HepG2 (cell line): ENCODE measurements around the gene LIME1. TPM values are rescaled to one million over a fixed set of nuclear protein-coding genes. Genes with fewer than 3 reads are reported as not detected.

Experiments used
- EHMT2 ChIP-seq: fragments of 200-600 bp; sonication (generic); IDR thresholded peaks from 2 replicates; pipeline ENCODE4 v1.7.0; 2017; ENCODE audit warnings: antibody characterized with exemption, low read depth, low read length, borderline replicate concordance
- HMG20B ChIP-seq: conservative IDR thresholded peaks from 2 replicates; pipeline ENCODE4 v1.6.1; 2016; ENCODE audit warnings: missing genetic modification reagents, missing compliant biosample characterization
- THYN1 ChIP-seq: sonication (generic); formaldehyde crosslinking; IDR thresholded peaks from 2 replicates; pipeline ENCODE4 v1.8.1; 2023; ENCODE audit warnings: low read depth, mild to moderate bottlenecking, moderate library complexity, missing genetic modification reagents, borderline replicate concordance
- YEATS2 ChIP-seq: sonication (generic); formaldehyde crosslinking; IDR thresholded peaks from 2 replicates; pipeline ENCODE4 v1.4.0; 2020; ENCODE audit warnings: missing genetic modification reagents, borderline replicate concordance
- ZFP36L1 ChIP-seq: sonication (generic); formaldehyde crosslinking; IDR thresholded peaks from 2 replicates; pipeline ENCODE4 v1.8.0; 2022; ENCODE audit warnings: mild to moderate bottlenecking, missing genetic modification reagents, moderate library complexity
- ZNF256 ChIP-seq: sonication (generic); formaldehyde crosslinking; conservative IDR thresholded peaks from 2 replicates; pipeline ENCODE4 v1.4.0; 2020; ENCODE audit warnings: missing genetic modification reagents
- ZNF3 ChIP-seq: IDR thresholded peaks from 2 replicates; pipeline ENCODE4 v1.7.0; 2017; ENCODE audit warnings: inconsistent platforms
- ZNF335 ChIP-seq: sonication (generic); formaldehyde crosslinking; IDR thresholded peaks from 2 replicates; pipeline ENCODE4 v1.4.0; 2020; ENCODE audit warnings: missing genetic modification reagents
- ZNF589 ChIP-seq: sonication (generic); formaldehyde crosslinking; conservative IDR thresholded peaks from 2 replicates; pipeline ENCODE4 v1.8.0; 2022; ENCODE audit warnings: mild to moderate bottlenecking, moderate library complexity, missing genetic modification reagents
- ZNF619 ChIP-seq: sonication (generic); formaldehyde crosslinking; IDR thresholded peaks from 2 replicates; pipeline ENCODE4 v1.4.0; 2020; ENCODE audit warnings: mild to moderate bottlenecking, missing genetic modification reagents
- ZNF777 ChIP-seq: sonication (generic); formaldehyde crosslinking; IDR thresholded peaks from 2 replicates; pipeline ENCODE4 v1.4.0; 2020; ENCODE audit warnings: missing genetic modification reagents
- ZSCAN12 ChIP-seq: sonication (generic); formaldehyde crosslinking; IDR thresholded peaks from 2 replicates; pipeline ENCODE4 v1.9.0; 2021; ENCODE audit warnings: mild to moderate bottlenecking, missing genetic modification reagents
- polyA plus RNA-seq, 8 experiments: library from polyadenylated mRNA; depleted of rRNA in 3 of 8; stranded (reverse) in 7 of 8; unstranded in 1 of 8; fragments of >200 nt; fragmentation: Illumina TruSeq in 4 of 8; extraction: Trizol in 4 of 8; gene quantifications; 2 replicates each; pipeline versions ENCODE4 v1.2.1 to v1.2.3, GENCODE V29; 2011 to 2016; ENCODE audit warnings: low read depth in 4 of 8, missing spikeins in 1 of 8, mixed read lengths in 1 of 8; ENCODE audit not compliant: insufficient read depth in 1 of 8
- total RNA-seq, 5 experiments: library from RNA; depleted of rRNA; stranded (reverse); fragments of >200 nt; fragmentation: Illumina TruSeq; extraction: Trizol; gene quantifications; 2 replicates each; pipeline ENCODE4 v1.2.3, GENCODE V29; 2016; ENCODE audit warnings: low read depth in 1 of 5
- TF ChIP-seq, protein P1 (sequence below): sonication (generic); formaldehyde crosslinking; IDR thresholded peaks from 2 replicates; pipeline ENCODE4 v1.5.0; 2020; ENCODE audit warnings: mild to moderate bottlenecking, missing genetic modification reagents, borderline replicate concordance
- TF ChIP-seq, protein P2 (sequence below): sonication (generic); formaldehyde crosslinking; IDR thresholded peaks from 2 replicates; pipeline ENCODE4 v1.5.1; 2020; ENCODE audit warnings: mild to moderate bottlenecking, missing genetic modification reagents, borderline replicate concordance
- TF ChIP-seq, protein P3 (sequence below): fragments of 450-650 bp; IDR thresholded peaks from 2 replicates; pipeline ENCODE4 v1.6.1; 2017; ENCODE audit warnings: mild to moderate bottlenecking
- TF ChIP-seq, protein P4 (sequence below): sonication (generic); formaldehyde crosslinking; conservative IDR thresholded peaks from 2 replicates; pipeline ENCODE4 v1.4.0; 2020; ENCODE audit warnings: missing genetic modification reagents
- TF ChIP-seq, protein P5 (sequence below): sonication (generic); formaldehyde crosslinking; IDR thresholded peaks from 2 replicates; pipeline ENCODE4 v1.9.0; 2022; ENCODE audit warnings: low read depth, missing genetic modification reagents

Gene LIME1
- total and polyA plus RNA-seq, 2 of the 13 experiments (the other 11 are each of a cell fraction or from before 2014, with no cell fraction given) = 13.0 to 61.5 TPM

DNA sequence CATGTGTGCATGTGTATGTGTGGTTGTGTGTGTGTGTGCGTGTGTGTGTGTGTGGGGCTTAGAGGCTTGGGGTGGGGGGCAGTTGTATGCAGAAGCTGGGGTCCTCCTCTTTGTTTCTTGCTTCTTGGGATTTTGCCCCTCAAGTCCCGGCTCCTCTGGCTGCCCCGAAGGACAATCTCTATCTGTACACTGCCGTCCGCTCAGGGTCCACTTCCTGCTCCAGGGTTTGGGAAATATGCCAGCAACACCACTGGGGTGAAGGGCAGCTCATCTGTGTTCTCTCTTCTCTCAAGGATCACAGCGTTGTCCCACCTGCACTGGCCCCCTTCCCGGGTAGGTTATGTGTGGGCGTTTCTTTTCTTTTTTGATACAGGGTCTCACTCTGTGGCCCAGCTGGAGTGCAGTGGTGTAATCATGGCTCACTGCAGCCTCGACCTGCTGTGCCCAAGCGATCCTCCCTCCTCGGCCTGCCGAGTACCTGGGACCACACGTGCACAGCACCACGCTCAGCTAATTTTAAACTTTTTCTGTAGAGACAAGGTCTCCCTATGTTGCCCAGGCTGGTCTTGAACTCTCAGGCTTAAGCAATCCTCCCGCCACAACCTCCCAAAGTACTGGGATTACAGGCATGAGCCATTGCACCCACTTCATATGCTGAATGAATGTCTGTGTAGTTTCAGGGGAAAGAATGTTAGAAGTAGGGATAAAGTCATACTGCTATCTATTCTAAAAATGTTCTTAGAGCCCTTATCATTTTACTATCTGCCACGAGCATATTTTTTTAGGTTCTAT is 28.8 kb downstream of the LIME1 start (continued):
- TF ChIP-seq, protein P1, sequence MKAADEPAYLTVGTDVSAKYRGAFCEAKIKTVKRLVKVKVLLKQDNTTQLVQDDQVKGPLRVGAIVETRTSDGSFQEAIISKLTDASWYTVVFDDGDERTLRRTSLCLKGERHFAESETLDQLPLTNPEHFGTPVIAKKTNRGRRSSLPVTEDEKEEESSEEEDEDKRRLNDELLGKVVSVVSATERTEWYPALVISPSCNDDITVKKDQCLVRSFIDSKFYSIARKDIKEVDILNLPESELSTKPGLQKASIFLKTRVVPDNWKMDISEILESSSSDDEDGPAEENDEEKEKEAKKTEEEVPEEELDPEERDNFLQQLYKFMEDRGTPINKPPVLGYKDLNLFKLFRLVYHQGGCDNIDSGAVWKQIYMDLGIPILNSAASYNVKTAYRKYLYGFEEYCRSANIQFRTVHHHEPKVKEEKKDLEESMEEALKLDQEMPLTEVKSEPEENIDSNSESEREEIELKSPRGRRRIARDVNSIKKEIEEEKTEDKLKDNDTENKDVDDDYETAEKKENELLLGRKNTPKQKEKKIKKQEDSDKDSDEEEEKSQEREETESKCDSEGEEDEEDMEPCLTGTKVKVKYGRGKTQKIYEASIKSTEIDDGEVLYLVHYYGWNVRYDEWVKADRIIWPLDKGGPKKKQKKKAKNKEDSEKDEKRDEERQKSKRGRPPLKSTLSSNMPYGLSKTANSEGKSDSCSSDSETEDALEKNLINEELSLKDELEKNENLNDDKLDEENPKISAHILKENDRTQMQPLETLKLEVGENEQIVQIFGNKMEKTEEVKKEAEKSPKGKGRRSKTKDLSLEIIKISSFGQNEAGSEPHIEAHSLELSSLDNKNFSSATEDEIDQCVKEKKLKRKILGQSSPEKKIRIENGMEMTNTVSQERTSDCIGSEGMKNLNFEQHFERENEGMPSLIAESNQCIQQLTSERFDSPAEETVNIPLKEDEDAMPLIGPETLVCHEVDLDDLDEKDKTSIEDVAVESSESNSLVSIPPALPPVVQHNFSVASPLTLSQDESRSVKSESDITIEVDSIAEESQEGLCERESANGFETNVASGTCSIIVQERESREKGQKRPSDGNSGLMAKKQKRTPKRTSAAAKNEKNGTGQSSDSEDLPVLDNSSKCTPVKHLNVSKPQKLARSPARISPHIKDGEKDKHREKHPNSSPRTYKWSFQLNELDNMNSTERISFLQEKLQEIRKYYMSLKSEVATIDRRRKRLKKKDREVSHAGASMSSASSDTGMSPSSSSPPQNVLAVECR (CRISPR knock-in tag) = peak; percentile 43
- no peak for TF ChIP-seq EHMT2
- no peak for TF ChIP-seq ZNF589 (CRISPR knock-in tag)
- no peak for TF ChIP-seq YEATS2 (CRISPR knock-in tag)
- no peak for TF ChIP-seq HMG20B (CRISPR knock-in tag)
- TF ChIP-seq ZNF619 (CRISPR knock-in tag) = no peak
- no peak for TF ChIP-seq ZNF256 (CRISPR knock-in tag)
- TF ChIP-seq, protein P2, sequence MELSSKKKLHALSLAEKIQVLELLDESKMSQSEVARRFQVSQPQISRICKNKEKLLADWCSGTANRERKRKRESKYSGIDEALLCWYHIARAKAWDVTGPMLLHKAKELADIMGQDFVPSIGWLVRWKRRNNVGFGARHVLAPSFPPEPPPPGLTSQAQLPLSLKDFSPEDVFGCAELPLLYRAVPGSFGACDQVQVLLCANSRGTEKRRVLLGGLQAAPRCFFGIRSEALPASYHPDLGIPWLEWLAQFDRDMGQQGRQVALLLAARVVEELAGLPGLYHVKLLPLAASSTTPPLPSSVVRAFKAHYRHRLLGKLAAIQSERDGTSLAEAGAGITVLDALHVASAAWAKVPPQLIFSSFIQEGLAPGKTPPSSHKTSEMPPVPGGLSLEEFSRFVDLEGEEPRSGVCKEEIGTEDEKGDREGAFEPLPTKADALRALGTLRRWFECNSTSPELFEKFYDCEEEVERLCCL (CRISPR knock-in tag) = no peak
- TF ChIP-seq ZFP36L1 = no peak
- TF ChIP-seq THYN1 (CRISPR knock-in tag) = no peak
- TF ChIP-seq ZSCAN12 = no peak
- TF ChIP-seq ZNF777 (CRISPR knock-in tag) = peak; percentile 52; the same call in 1 of the 2 replicates
- TF ChIP-seq ZNF3 = no peak
- TF ChIP-seq, protein P3, sequence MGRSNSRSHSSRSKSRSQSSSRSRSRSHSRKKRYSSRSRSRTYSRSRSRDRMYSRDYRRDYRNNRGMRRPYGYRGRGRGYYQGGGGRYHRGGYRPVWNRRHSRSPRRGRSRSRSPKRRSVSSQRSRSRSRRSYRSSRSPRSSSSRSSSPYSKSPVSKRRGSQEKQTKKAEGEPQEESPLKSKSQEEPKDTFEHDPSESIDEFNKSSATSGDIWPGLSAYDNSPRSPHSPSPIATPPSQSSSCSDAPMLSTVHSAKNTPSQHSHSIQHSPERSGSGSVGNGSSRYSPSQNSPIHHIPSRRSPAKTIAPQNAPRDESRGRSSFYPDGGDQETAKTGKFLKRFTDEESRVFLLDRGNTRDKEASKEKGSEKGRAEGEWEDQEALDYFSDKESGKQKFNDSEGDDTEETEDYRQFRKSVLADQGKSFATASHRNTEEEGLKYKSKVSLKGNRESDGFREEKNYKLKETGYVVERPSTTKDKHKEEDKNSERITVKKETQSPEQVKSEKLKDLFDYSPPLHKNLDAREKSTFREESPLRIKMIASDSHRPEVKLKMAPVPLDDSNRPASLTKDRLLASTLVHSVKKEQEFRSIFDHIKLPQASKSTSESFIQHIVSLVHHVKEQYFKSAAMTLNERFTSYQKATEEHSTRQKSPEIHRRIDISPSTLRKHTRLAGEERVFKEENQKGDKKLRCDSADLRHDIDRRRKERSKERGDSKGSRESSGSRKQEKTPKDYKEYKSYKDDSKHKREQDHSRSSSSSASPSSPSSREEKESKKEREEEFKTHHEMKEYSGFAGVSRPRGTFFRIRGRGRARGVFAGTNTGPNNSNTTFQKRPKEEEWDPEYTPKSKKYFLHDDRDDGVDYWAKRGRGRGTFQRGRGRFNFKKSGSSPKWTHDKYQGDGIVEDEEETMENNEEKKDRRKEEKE = no peak
- TF ChIP-seq, protein P4, sequence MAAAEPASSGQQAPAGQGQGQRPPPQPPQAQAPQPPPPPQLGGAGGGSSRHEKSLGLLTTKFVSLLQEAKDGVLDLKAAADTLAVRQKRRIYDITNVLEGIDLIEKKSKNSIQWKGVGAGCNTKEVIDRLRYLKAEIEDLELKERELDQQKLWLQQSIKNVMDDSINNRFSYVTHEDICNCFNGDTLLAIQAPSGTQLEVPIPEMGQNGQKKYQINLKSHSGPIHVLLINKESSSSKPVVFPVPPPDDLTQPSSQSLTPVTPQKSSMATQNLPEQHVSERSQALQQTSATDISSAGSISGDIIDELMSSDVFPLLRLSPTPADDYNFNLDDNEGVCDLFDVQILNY (CRISPR knock-in tag) = no peak
- TF ChIP-seq, protein P5, sequence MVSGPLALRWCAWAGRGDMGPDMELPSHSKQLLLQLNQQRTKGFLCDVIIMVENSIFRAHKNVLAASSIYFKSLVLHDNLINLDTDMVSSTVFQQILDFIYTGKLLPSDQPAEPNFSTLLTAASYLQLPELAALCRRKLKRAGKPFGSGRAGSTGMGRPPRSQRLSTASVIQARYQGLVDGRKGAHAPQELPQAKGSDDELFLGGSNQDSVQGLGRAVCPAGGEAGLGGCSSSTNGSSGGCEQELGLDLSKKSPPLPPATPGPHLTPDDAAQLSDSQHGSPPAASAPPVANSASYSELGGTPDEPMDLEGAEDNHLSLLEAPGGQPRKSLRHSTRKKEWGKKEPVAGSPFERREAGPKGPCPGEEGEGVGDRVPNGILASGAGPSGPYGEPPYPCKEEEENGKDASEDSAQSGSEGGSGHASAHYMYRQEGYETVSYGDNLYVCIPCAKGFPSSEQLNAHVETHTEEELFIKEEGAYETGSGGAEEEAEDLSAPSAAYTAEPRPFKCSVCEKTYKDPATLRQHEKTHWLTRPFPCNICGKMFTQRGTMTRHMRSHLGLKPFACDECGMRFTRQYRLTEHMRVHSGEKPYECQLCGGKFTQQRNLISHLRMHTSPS (CRISPR knock-in tag) = peak; percentile 63; the same call in 1 of the 2 replicates
- no peak for TF ChIP-seq ZNF335 (CRISPR knock-in tag)
